ENCODE data around the gene LRRC32.
"Not testable (repeated sequence)": the region's sequence is repeated elsewhere in the genome, so short reads cannot be mapped to it uniquely, and the experiment has no call there.

The LRRC32 gene

DNA sequence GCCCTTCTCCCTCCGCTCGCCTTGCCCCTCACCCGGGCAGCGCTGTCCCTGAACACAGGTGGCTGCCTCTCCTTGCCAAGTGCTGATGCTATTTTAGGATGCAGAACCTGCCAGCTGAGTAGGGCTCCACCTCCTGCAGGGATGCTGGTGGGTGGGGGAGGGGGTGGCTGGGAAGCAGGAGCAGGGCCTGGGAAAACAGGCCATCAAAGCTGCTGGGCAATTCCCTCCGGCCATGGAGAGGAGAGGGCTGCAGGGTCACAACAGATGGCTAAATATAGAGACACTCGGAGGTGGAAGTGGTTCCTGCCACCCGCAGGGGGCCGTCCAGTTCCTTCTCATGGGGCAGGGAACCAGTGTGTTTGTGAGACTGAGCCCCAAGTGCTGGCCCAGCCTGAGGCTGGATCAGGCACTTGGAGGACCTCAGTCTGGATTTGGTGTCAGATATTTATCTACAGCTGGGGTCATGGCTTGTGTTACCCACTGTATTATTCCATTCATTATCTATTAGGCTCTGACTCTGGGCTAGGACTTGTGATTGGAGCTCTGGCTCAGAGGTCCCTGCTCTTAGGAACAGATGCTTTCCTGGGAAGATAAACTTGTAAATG lies 59.6 kb downstream of the LRRC32 start:
- no peak for DNase-seq (ENCODE audit: low read depth)

DNA sequence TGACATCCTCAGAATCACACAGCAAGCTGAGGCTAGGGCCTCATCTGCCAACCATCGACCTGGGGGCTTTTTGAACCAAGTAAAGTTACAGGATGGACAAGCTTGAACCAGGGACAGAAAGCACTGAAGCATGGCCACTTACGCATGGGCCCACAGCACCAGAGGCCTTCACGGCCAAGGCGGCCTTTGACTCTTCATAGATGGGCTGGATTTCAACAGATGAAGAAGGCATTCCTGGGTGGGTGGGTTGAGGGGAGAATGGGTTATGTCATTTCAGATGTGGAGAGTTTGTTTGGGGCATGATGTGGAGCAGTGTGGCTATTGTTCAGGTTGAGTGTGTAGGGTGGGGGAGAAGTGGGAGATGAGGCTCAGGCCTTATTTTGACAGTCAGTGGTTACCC lies 60.2 kb downstream of the LRRC32 start:
- no peak for DNase-seq (ENCODE audit: low read depth)

DNA sequence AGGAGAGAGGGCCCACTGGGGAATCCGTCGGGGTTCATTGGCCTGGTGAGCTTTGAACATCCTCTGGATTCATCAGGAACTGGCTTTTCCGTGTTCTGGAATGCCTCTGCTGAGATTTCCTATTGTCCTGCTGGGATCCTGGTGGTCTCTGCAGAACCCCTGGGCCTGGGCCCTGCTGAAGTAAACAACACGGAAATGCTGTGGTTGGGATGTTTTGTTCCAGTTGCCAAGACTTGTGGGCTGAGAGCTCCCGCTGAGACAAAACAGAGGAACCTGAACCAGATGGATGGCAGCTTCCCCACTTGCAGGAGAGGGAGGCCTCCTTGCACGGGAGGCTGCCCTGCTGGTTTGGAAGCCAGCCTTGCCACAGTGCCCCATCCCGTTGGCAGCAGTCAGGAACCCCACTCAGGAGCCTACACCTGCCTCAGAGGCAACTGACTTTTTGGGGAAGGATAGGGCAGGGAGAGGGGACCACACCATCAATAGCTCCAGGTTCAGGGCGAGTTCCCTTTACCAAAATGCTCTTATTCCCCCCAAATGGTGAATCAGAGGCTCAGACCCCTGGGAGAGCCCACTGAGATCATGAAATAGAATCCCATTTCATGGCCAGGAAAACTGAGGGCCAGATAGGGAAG lies 60.7 kb downstream of the LRRC32 start:
- DNase-seq (ENCODE audit: low read depth) = no peak

DNA sequence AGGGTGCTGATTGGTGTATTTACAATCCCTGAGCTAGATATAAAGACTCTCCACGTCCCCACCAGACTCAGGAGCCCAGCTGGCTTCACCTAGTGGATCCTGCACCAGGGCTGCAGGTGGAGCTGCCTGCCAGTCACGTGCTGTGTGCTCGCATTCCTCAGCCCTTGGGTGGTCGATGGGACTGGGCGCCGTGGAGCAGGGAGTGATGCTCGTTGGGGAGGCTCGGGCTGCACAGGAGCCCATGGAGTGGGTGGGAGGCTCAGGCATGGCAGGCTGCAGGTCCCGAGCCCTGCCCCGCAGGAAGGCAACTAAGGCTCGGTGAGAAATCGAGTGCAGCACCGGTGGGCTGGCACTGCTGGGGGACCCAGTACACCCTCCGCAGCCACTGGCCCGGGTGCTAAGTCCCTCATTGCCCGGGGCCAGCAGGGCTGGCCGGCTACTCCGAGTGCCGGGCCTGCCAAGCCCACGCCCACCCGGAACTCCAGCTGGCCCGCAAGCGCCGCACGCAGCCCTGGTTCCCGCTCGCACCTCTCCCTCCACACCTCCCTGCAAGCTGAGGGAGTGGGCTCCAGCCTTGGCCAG lies 61.6 kb downstream of the LRRC32 start:
- DNase-seq (ENCODE audit: low read depth) = not testable (repeated sequence)

DNA sequence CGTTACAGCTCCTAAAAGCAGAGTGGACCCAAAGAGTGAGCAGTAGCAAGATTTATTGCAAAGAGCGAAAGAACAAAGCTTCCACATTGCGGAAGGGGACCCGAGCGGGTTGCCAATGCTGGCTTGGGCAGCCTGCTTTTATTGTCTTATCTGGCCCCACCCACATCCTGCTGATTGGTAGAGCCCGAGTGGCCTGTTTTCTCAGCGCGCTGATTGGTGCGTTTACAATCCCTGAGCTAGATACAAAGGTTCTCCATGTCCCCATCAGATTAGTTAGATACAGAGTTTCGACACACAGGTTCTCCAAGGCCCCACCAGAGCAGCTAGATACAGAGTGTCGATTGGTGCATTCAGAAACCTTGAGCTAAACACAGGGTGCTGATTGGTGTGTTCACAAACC lies 62.3 kb downstream of the LRRC32 start:
- not testable (repeated sequence) for DNase-seq (ENCODE audit: low read depth)
